Stimulated activated CD8-positive, alpha-beta memory T cell treated with anti-CD3 and anti-CD28 coated beads, Interleukin-15, amount 100 ng/mL, for 24 hours (primary cell): ENCODE measurements around the gene SLC9A6.
"Not testable (repeated sequence)": the region's sequence is repeated elsewhere in the genome, so short reads cannot be mapped to it uniquely, and the experiment has no call there.

Source experiments
- DNase-seq: peaks from one replicate; pipeline ENCODE4 v3.0.0-alpha.2; 2020; ENCODE audit warnings: low read depth

The SLC9A6 gene

GRCh38 chrX:136029766-136030165, 44.5 kb downstream of the SLC9A6 start:
- no peak for DNase-seq

- no peak for DNase-seq
Measured at GRCh38 chrX:136030303-136031191, 45.3 kb downstream of the SLC9A6 start.

- DNase-seq: no peak
Measured at GRCh38 chrX:136031626-136032025, 46.4 kb downstream of the SLC9A6 start.

- no peak for DNase-seq
Measured at GRCh38 chrX:136032370-136032769, 47.1 kb downstream of the SLC9A6 start.

GRCh38 chrX:136034668-136035067, 49.4 kb downstream of the SLC9A6 start:
- DNase-seq: no peak

GRCh38 chrX:136035663-136036062, 50.4 kb downstream of the SLC9A6 start:
- no peak for DNase-seq

- DNase-seq: no peak
Measured at GRCh38 chrX:136039485-136039884, 54.2 kb downstream of the SLC9A6 start.

- no peak for DNase-seq
Measured at GRCh38 chrX:136039968-136040367, 54.7 kb downstream of the SLC9A6 start.

GRCh38 chrX:136041254-136041812, 56.1 kb downstream of the SLC9A6 start:
- no peak for DNase-seq

GRCh38 chrX:136045008-136045407, 59.8 kb downstream of the SLC9A6 start:
- no peak for DNase-seq

- DNase-seq: no peak
Measured at GRCh38 chrX:136046295-136047015, 61.2 kb downstream of the SLC9A6 start.

GRCh38 chrX:136047016-136047642, 61.9 kb downstream of the SLC9A6 start:
- no peak for DNase-seq

- no peak for DNase-seq
Measured at GRCh38 chrX:136047969-136048368, 62.7 kb downstream of the SLC9A6 start.

- DNase-seq: no peak
Measured at GRCh38 chrX:136048446-136048845, 63.2 kb downstream of the SLC9A6 start.

- DNase-seq: no peak
Measured at GRCh38 chrX:136049608-136050007, 64.4 kb downstream of the SLC9A6 start.

- not testable (repeated sequence) for DNase-seq
Measured at GRCh38 chrX:136050875-136051274, 65.6 kb downstream of the SLC9A6 start.

- no peak for DNase-seq
Measured at GRCh38 chrX:136051611-136052010, 66.4 kb downstream of the SLC9A6 start.

- no peak for DNase-seq
Measured at GRCh38 chrX:136055651-136056221, 70.5 kb downstream of the SLC9A6 start.

GRCh38 chrX:136057567-136057966, 72.3 kb downstream of the SLC9A6 start:
- DNase-seq: no peak

- DNase-seq: no peak
Measured at GRCh38 chrX:136059350-136059749, 74.1 kb downstream of the SLC9A6 start.

- DNase-seq: no peak
Measured at GRCh38 chrX:136061286-136061685, 76.1 kb downstream of the SLC9A6 start.

GRCh38 chrX:136061696-136062095, 76.5 kb downstream of the SLC9A6 start:
- DNase-seq: no peak
